Activated CD4-positive, alpha-beta T cell treated with anti-CD3 and anti-CD28 coated beads, Interleukin-2, amount 10 ng/mL, durations not matched to agents 7 days and 5 days (primary cell): Measurements from ENCODE around the gene CDH4. TPM values are rescaled to one million over a fixed set of nuclear protein-coding genes. Genes with fewer than 3 reads are reported as not detected.
"Not testable (repeated sequence)": the region's sequence is repeated elsewhere in the genome, so short reads cannot be mapped to it uniquely, and the experiment has no call there.

ENCODE experiments used
- CTCF ChIA-PET: fragments of 350-600 bp; sonication (Branson Sonifier 250); formaldehyde crosslinking; loops from one replicate; lab custom pipeline; 2021; ENCODE audit warnings: antibody characterized with exemption; lab: Charles Lee
- POLR2A ChIA-PET: fragments of 350-600 bp; sonication (Branson Sonifier 250); formaldehyde crosslinking; loops from one replicate; lab custom pipeline; 2021; ENCODE audit warnings: antibody characterized with exemption; lab: Charles Lee
- DNase-seq: peaks from one replicate; pipeline ENCODE4 v3.0.0-alpha.2; 2020
- H3K27ac Mint-ChIP-seq: one replicate; pipeline ENCODE4 v1.8.0; 2021; ENCODE audit warnings: mild to moderate bottlenecking, moderate library complexity, mixed read lengths
- H3K27me3 Mint-ChIP-seq: one replicate; pipeline ENCODE4 v1.8.0; 2021; ENCODE audit warnings: mixed read lengths
- H3K36me3 Mint-ChIP-seq: one replicate; pipeline ENCODE4 v1.8.0; 2021; ENCODE audit warnings: low read depth, mixed read lengths
- H3K4me1 Mint-ChIP-seq: one replicate; pipeline ENCODE4 v1.8.0; 2021; ENCODE audit warnings: mixed read lengths
- H3K4me3 Mint-ChIP-seq: one replicate; pipeline ENCODE4 v1.8.0; 2021; ENCODE audit warnings: mild to moderate bottlenecking, moderate library complexity, mixed read lengths
- H3K9me3 Mint-ChIP-seq: one replicate; pipeline ENCODE4 v1.8.0; 2021; ENCODE audit warnings: mixed read lengths
- total RNA-seq, 2 experiments: library from RNA; stranded (reverse); gene quantifications; one replicate each; pipeline ENCODE4 v1.2.3, GENCODE V29; 2021

The CDH4 gene
- total RNA-seq, 2 experiments from 2014 or later = not detected

DNA sequence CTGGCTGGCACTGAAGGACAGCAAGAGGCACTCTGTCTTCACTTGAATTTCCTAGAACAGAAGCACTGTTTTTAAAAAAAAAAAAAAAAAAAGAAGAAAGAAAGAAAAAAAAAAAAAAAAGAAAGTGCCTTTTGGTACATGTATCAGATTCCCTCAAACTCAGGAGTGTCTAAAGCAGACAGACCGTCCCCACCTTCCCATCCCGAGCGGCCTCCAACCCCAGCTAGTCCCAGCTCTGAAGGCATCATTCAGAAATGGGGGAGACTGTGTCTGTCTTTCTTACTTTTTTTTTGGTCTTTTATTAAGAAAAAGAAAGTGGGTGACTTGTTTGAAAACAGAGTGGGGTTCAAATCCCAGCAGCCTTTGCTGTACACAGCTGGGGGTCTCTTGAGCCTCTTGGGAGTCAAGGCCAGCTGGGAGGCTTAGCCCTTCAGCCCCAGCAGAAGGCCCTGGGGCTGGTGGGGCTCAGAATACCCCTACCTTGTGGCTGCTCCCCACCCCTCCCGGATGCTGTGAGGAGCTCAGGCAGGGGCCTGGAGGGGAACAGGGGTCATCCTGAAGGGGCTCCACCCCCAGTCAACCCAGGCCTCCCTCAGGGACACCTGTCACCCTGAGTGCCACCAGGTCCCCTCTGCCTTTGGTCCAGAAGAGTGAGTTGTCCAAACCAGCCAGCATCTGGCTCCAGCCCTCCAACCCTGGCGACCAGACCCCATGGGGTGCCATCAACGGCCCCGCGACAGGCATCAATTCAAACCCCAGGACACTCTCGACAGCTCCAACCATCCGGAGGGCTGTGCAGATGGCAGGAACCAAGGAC is 685.3 kb downstream of the CDH4 start:
- ChIA-PET POLR2A (no interaction called here), CTCF (no interaction called here)
- Mint-ChIP-seq H3K9me3 (no peaks in the 10 kb centered on the region), H3K36me3 (no peaks in the 10 kb centered on the region), H3K27me3 (no peaks in the 10 kb centered on the region), H3K4me3 (no peak overlapping the region), H3K4me1 (no peaks in the 10 kb centered on the region), H3K27ac (no peak overlapping the region)
- DNase-seq = no peak

DNA sequence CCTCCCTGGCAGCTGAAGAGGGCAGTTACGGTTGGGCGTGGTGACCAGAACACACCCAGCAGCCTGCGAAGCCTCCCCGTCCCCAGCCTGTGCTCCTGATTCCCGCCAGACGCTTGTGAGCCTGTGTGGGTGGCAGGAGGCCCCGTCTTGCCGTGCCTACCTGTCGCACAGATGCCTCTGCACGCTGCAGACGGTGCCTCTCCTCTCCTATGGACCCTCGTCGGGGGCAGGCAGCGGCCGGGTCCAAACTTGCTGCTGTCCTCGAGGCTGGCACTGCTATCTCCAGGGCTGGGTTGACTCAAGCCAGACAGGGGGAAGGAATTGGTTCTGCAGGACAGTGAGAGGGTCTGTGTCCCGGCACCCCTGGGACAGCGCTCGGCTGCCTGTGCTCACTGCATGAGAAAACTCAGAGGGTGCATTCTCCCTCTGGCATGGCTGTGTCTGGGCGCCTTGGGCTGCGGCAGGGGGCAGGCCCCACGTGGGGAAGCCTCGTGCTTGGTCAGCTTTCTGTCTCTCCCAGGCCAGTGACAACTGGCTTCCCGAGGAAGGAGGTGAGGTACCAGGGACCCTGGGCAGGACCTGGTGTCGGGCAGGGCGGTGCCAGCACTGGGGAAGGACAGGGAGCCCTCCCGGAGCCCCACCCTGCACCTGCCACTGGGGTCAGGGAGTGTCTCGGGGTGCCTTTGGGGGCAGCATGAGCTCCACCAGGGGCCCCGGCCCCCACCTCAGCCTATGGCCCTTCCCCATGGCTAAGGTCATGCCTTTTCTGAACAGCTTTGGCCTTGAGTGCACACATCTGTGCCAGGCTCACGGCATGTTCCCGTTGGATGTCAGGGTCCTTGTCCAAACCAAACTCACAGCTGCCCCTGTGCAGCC is 686.1 kb downstream of the CDH4 start:
- Mint-ChIP-seq H3K27me3 (no peaks in the 10 kb centered on the region), H3K27ac (no peak overlapping the region), H3K4me3 (no peak overlapping the region), H3K36me3 (no peaks in the 10 kb centered on the region), H3K4me1 (no peaks in the 10 kb centered on the region), H3K9me3 (no peaks in the 10 kb centered on the region)
- POLR2A ChIA-PET = no interaction called here
- DNase-seq = no peak
- CTCF ChIA-PET = no interaction called here

DNA sequence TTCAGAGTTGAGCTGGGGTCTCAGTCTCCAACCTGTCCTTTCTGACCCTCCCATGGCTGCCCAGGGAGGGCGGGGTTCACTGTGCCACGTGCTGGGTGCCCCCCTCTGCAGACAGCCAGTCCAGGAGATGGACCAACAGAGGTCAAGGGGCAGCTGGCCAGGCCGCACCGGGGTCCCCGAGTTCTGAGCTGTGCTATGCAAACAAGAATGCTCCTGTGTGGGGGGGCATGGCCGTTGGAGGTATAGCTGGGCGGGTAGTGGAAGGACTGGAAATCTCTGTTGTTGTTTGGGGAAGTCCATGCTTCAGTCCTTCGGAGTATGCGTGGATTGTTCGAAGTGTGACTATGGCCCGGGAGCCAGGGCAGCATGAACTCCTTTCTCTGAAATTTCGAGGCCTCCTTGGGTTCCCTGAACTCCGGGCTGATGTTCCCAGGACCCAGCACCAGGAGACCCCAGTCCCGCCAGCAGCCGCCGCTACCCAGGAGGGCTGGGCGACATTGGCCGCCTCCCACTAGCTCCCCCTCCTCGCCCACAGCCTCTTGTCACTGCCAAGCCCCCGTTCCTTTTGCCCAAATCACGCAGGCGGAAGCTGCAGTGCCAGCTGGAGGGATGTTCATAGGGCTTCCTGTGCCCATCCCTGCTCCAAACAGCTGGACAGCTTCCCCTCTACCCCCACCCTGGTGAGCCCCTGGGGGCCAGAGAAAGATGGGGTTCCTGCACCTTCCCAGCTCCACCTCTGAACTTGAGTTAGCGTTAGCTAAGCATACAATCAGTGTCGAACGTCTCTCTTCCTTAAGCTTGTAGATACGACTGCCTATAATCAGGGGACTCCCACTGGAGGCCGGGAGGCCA is 687.0 kb downstream of the CDH4 start:
- Mint-ChIP-seq H3K4me1 (no peaks in the 10 kb centered on the region), H3K27me3 (no peaks in the 10 kb centered on the region), H3K4me3 (no peak overlapping the region), H3K36me3 (no peaks in the 10 kb centered on the region), H3K9me3 (no peaks in the 10 kb centered on the region), H3K27ac (no peak overlapping the region)
- POLR2A ChIA-PET = no interaction called here
- CTCF ChIA-PET = no interaction called here
- DNase-seq = no peak

DNA sequence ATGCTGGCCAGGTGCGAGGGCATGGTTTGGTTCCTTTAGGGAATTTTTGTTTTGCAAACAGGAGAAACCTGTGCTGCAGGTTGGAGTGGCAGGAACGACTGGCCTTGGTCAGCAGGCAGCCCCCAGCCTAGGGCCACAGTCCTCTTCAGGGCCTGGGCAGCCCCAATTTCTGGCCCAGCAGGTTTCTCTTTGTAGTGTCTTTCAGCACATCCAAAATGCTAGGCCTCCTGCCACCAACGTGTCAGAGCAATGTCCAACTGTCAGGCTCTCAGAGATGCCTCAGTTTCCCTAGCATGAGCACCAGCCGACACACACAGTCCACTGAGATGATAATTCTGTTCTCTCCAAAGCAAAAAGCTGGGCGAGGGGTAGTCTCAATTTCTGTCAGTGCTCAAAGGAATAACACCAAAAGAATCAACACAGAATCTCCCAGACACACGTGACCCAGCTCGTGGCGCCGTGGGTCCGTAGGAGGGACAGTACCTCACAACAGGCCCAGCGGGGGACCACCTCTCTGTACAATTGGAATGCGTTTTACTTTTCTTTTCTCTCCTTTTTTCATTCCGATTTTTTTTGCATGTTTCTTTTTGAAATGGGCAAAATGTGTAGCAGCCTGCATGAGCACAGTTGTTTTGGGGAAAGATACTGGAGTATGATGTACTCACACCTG is 687.8 kb downstream of the CDH4 start:
- no peak overlapping the region for H3K4me3 Mint-ChIP-seq
- no peak for DNase-seq
- no peak overlapping the region for H3K27ac Mint-ChIP-seq
- POLR2A ChIA-PET = no interaction called here
- no peaks in the 10 kb centered on the region for H3K36me3 Mint-ChIP-seq
- H3K27me3 Mint-ChIP-seq = no peaks in the 10 kb centered on the region
- CTCF ChIA-PET = no interaction called here
- no peaks in the 10 kb centered on the region for H3K4me1 Mint-ChIP-seq
- no peaks in the 10 kb centered on the region for H3K9me3 Mint-ChIP-seq

DNA sequence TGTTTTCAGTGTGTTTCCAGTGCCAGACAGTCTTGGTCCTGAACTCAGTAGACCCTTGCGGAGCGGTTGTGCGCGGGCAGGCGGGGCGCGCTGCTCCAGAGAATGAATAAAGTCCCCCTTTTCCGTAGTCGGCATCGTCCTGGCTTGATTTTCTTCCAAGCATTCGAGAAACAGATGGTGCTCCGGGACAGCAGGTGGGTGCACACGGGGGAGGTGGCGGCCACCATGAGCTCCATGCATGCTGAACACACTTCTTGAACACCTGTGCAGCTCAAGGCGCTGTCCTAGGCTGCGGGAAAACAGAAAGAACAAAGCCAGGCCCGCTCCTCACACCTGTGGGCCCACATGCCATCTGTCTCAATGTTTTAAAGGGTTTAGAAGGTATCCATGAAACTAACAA is 688.4 kb downstream of the CDH4 start:
- Mint-ChIP-seq H3K27me3 (no peaks in the 10 kb centered on the region), H3K27ac (no peak overlapping the region), H3K4me3 (no peak overlapping the region), H3K36me3 (no peaks in the 10 kb centered on the region), H3K4me1 (no peaks in the 10 kb centered on the region), H3K9me3 (no peaks in the 10 kb centered on the region)
- CTCF ChIA-PET = no interaction called here
- DNase-seq = no peak
- POLR2A ChIA-PET = no interaction called here

DNA sequence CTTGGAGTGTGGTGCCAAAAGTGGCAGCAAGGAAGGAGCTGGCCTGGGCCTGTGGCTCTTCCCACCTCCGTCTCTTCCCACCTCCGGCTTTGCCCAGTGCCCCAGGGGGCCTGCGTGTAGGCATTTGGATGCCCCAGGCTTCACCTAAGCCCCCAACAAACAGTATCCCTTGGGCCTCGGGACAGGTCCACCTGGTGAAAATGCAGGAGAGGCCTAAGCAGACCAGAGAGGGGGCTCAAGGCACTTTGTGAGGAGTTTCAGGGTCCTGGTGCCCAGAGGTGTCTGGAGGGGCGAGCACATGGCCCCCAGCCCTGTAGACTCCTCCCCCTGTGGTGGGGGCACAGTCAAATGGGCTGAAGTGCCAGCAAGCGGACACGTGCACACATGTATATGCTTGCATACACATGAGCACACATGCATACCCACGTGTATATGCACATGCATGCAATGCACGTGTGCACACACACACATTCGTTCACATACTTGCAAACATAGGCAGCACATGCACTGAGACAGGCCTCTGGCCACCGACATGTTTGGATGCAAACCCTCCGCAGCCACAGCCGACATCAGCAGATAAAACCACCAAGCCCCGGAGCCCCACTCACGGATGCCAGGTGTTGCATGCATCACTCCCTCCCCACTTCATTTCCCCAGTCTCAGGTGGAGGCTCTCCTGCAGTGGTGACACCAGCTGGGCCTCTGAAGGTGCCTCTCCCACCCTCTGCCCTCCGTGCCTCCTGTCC is 689.1 kb downstream of the CDH4 start:
- H3K36me3 Mint-ChIP-seq = no peaks in the 10 kb centered on the region
- no peak for DNase-seq

DNA sequence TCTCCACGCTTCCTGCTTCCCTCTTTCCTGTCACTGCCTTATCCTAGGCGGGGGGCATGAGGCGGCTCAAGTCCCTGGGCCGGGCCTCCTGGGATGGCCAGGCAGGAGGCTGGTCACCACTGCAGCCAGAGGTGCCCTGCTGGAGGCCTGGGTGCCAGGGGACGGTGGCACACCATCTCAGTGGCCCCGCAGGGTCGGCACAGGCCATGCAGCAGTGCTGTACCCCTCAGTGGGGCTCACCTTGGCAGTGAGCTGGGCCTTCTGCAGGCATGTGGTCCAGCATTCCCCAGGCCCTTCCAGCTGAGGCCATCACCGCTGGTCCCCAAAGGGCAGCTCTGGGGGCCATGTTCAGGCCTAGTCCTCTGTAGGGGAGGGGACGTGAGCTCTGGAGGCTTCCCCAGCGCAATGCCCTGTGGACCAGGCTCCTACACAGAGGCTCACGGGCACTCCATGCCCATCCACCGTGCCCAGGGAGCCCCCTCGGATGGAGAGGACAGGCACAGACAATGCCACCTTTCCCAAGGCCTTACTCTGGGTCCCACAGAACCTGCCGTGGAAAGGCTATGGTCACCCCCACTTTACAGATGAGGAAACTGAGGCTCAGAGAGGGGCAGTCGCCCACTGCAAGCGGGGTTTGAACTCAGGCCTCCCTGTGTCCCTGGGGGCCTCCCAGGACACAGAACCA is 689.8 kb downstream of the CDH4 start:
- Mint-ChIP-seq H3K9me3 (no peaks in the 10 kb centered on the region), H3K4me1 (no peaks in the 10 kb centered on the region), H3K36me3 (no peaks in the 10 kb centered on the region), H3K27me3 (no peaks in the 10 kb centered on the region), H3K27ac (no peak overlapping the region), H3K4me3 (no peak overlapping the region)
- ChIA-PET CTCF (no interaction called here), POLR2A (no interaction called here)
- DNase-seq = no peak

More for the DNA sequence above, 689.1 kb downstream of the CDH4 start:
- Mint-ChIP-seq H3K27ac (no peak overlapping the region), H3K27me3 (no peaks in the 10 kb centered on the region), H3K4me1 (no peaks in the 10 kb centered on the region), H3K9me3 (no peaks in the 10 kb centered on the region), H3K4me3 (no peak overlapping the region)
- POLR2A ChIA-PET = no interaction called here
- CTCF ChIA-PET = no interaction called here

DNA sequence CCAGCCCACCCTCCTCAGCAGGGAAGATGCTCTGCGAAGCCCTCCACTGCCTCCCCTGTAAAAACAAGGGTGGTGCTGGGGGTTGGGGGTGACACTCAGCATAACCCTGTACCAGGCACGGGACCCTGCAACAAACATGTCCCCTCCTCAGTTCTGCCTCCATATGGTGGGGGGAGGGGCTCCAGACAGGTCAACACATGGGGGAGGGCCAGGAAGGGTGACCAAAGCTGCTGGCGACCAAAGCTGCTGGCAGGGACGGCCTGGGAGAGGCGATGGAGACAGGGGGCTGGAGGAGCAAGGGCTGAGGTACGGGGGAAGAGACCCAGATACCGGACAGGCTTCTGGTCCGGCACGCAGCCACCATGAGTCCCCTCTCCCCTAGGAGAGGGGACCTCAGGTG is 690.5 kb downstream of the CDH4 start:
- H3K4me1 Mint-ChIP-seq = no peaks in the 10 kb centered on the region
- H3K9me3 Mint-ChIP-seq = no peaks in the 10 kb centered on the region
- DNase-seq = no peak
- H3K4me3 Mint-ChIP-seq = no peak overlapping the region
- ChIA-PET CTCF (no interaction called here), POLR2A (no interaction called here)
- H3K27ac Mint-ChIP-seq = no peak overlapping the region
- H3K36me3 Mint-ChIP-seq = no peaks in the 10 kb centered on the region
- H3K27me3 Mint-ChIP-seq = no peaks in the 10 kb centered on the region

DNA sequence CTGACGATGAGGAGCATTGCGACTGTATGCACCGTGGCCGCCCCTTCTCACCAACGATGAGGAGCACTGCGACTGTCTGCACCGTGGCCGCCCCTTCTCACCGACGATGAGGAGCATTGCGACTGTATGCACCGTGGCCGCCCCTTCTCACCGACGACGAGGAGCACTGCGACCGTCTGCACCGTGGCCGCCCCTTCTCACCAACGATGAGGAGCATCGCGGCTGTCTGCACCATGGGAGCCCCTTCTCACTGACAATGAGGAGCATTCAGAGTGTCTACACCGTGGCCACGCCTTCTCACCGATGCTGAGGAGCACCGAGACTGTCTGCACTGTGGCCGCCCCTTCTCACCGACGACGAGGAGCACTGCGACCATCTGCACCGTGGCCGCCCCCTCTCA is 692.9 kb downstream of the CDH4 start:
- H3K36me3 Mint-ChIP-seq, H3K9me3 Mint-ChIP-seq, DNase-seq, CTCF ChIA-PET, H3K27me3 Mint-ChIP-seq, H3K27ac Mint-ChIP-seq, H3K4me3 Mint-ChIP-seq, POLR2A ChIA-PET, H3K4me1 Mint-ChIP-seq: not testable (repeated sequence)

DNA sequence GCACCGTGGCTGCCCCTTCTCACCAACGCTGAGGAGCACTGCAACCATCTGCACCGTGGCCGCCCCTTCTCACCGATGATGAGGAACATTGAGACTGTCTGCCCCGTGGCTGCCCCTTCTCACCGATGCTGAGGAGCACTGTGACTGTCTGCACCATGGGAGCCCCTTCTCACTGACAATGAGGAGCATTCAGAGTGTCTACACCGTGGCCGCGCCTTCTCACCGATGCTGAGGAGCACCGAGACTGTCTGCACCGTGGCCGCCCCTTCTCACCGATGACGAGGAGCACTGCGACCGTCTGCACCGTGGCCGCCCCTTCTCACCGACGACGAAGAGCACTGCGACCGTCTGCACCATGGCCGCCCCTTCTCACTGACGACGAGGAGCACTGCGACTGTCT is 693.4 kb downstream of the CDH4 start:
- H3K27me3 Mint-ChIP-seq, H3K4me1 Mint-ChIP-seq, CTCF ChIA-PET, POLR2A ChIA-PET, H3K9me3 Mint-ChIP-seq, H3K27ac Mint-ChIP-seq, H3K4me3 Mint-ChIP-seq, DNase-seq, H3K36me3 Mint-ChIP-seq: not testable (repeated sequence)

DNA sequence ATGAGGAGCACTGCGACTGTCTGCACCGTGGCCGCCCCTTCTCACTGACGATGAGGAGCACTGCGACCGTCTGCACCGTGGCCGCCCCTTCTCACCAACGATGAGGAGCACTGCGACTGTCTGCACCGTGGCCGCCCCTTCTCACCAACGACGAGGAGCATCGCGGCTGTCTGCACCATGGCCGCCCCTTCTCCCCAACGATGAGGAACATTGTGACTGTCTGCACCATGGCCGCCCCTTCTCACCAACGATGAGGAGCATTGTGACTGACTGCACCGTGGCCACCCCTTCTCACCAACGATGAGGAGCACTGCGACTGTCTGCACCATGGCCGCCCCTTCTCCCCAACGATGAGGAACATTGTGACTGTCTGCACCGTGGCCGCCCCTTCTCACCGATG is 696.0 kb downstream of the CDH4 start:
- H3K4me3 Mint-ChIP-seq, H3K27me3 Mint-ChIP-seq, H3K27ac Mint-ChIP-seq, POLR2A ChIA-PET, H3K36me3 Mint-ChIP-seq, H3K4me1 Mint-ChIP-seq, DNase-seq, CTCF ChIA-PET, H3K9me3 Mint-ChIP-seq: not testable (repeated sequence)
